HPDE6-E6E7 (cell line): ENCODE results near the gene BSG.
"Not testable (repeated sequence)": the region's sequence is repeated elsewhere in the genome, so short reads cannot be mapped to it uniquely, and the experiment has no call there.

ENCODE experiments used
- DNase-seq: peaks from one replicate; pipeline ENCODE4 v3.0.0; 2011; ENCODE audit warnings: missing footprints; ENCODE audit errors: extremely low spot score

BSG gene

GRCh38 chr19:572743-573518 lies 535 bp downstream of the BSG start:
- no peak for DNase-seq

DNA sequence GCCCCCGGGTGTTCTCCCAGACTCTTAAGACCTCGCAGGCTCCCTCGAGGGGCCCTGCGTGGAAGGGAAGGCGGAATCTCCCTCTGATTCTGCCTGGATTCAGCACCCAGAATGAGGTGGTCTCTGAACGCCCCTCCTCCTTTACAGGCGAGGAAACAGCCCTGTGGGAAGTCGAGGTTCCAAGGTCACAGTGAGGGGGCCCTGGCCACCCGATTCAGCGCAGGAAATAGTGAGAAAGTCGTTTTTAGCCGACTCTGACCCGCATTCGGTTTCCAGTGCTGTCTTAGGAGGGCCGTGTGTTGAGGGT lies 1.1 kb downstream of the BSG start:
- no peak for DNase-seq

- DNase-seq, result no peak
Measured at GRCh38 chr19:574658-575526, 2.5 kb downstream of the BSG start.

DNA sequence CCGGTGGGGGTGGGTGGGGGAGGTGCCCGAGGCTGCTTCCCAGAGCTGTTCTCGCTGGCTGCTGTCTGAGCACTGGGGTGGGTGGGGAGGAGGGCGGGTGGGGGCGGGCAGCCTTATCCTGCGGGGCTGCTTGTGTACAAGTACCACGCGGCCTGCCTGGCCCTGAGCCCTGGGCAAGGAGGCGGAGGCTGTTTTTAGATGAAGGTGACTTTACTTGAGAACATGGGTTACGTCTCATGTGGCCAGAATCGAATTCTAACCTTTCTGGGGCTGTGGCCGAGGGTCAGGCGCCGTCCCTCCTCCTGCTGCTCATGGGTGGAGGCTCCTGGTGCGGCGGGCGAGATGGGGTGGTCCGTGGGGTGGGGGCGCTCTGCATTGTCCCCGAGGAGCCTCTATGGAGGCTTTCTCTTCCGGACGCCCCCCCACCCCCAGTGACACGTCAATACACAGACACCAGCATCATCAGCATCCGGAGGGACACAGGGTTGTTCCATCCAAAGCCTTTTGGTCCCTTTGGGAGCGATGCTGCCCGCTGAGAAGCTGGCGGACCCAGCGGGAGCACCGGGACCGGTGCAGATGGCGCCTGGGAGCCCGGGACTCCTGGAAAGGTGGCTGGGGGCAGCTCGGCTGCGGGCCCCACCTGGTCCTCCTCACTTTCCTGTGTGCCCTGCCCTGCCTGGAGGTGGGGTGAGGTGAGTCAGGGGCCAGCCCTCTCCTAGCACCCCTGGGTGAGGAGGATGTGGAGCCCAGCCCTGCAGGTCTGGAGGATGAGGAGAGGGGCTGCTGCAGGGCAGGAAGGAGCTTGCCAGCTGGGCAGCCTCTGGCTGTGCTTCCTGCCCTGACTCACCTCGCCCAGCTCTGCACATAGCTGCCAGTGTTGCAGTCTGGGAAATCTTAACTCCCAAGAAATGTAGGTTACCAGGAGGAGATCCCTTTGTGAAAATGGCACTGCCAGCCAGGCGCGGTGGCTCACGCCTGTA lies 3.4 kb downstream of the BSG start:
- DNase-seq, result no peak

DNA sequence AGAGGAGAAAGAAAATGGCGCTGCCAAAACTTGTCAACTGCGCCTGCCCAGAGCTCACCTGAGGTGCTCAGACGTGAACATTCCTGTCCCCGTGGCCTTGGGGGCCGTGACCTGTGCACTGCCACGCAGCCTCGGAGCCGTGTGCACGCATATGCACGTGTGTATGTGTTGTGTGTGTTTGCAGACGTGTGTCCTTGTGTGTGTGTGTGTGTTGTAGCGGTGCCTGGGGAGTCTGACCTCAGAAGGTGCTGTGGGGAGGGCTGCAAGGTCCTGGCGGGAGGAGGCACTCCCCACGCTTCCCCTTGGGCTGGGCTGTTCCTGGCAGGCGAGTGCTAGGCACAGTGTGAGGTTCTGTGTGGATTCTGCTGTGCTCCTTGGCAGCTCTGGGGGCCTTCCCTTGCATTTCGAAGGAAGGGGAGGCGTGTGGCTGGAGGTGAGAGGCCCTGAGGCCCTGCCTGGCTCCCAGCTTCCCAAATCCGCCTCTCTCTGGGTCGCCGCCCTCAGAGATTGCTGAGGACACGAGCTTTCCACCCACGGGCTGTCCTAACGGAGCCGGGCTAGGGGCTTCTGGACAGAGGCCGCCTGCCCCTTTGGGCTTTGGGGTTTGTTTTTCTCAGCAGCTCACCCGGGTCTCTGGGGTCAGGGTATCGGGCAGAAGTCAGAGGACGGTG lies 4.5 kb downstream of the BSG start:
- DNase-seq, result no peak

DNA sequence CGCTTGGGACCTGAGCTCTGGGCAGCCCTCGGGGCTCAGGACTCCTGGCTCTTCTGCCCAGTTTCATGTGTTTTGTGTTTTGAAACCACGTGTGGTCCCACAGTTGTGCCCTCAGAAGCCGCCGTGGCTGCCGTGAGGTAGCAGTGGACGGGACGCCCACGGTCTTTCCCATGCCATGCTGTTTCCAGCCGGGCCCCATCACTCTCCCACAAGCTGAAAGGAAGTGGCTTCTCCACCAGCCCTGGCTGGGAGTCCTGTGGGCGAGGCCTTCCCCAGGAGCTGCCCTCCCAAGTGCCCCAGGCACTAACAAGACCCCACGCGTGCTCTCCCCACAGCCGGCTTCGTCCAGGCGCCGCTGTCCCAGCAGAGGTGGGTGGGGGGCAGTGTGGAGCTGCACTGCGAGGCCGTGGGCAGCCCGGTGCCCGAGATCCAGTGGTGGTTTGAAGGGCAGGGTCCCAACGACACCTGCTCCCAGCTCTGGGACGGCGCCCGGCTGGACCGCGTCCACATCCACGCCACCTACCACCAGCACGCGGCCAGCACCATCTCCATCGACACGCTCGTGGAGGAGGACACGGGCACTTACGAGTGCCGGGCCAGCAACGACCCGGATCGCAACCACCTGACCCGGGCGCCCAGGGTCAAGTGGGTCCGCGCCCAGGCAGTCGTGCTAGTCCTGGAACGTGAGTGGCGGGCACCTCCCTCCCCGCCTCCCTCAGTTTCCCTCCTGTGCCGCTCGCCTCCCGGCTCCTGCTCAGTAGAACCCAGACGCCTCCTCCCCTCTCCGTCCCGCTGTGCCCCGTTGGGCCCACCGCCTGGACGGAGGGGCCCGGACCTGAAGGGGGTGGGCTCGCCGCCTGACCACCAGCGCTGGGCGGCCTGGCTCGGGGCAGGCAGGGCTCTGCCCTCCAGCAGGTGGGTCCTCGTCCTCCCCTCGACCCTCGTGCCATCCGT lies 5.3 kb downstream of the BSG start:
- no peak for DNase-seq

DNA sequence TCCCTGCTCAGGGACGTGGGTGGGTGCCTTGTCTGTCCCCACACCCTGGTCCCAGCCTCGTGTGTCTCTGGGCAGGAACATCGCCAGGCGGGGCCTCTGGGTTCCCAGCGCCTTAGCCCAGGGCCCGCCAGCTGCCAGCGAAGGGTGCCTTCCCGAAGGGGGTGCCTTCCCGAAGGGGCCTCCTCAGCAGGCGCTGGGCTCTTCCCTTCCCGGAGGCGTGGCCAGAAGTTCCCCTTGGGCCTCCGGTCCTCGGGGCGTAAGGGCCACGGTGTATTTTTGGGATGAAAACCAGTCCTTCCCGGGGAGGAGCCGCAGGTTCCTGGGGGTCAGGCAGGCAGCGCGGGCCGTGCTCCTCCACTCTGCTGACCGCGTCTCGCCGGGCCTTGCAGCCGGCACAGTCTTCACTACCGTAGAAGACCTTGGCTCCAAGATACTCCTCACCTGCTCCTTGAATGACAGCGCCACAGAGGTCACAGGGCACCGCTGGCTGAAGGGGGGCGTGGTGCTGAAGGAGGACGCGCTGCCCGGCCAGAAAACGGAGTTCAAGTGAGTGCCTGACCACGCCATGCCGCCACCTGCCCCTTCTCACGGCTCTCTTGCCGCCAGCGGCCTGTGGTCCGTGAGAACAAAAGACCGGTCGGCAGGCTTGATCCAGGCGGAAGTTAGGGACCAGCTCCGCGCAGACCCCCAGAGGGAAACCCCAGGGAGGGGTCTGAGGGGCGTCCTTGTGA lies 6.9 kb downstream of the BSG start:
- DNase-seq, result no peak

GRCh38 chr19:579842-580155 lies 7.4 kb downstream of the BSG start:
- DNase-seq, result no peak

GRCh38 chr19:580274-580835 lies 8.0 kb downstream of the BSG start:
- DNase-seq, result no peak

DNA sequence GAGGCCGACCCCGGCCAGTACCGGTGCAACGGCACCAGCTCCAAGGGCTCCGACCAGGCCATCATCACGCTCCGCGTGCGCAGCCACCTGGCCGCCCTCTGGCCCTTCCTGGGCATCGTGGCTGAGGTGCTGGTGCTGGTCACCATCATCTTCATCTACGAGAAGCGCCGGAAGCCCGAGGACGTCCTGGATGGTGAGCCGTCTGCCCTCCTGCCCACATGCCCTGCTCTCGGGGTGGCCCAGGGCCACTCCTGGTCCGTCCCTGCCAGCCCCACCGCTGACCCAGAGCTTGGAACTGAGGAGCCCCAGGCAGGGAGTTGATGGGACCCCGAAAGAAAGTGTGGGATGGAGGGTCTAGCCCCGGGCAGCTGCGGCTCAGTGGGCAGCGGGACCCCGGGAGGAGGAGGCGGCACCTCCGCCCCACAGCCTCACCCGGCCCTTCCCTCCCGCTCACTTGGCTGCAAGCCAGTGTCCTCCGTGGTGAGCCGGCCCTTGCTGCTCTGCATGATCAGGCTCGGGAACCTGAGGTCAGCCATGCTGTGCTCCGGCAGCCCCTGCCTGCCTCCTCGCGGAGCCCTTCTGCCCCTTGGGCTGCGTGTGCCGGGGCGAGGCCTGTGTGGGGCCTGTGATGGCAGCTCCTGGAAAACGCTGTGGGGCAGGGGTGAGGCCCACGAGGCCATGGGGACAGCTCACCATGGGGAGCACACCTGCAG lies 9.2 kb downstream of the BSG start:
- DNase-seq, result no peak

DNA sequence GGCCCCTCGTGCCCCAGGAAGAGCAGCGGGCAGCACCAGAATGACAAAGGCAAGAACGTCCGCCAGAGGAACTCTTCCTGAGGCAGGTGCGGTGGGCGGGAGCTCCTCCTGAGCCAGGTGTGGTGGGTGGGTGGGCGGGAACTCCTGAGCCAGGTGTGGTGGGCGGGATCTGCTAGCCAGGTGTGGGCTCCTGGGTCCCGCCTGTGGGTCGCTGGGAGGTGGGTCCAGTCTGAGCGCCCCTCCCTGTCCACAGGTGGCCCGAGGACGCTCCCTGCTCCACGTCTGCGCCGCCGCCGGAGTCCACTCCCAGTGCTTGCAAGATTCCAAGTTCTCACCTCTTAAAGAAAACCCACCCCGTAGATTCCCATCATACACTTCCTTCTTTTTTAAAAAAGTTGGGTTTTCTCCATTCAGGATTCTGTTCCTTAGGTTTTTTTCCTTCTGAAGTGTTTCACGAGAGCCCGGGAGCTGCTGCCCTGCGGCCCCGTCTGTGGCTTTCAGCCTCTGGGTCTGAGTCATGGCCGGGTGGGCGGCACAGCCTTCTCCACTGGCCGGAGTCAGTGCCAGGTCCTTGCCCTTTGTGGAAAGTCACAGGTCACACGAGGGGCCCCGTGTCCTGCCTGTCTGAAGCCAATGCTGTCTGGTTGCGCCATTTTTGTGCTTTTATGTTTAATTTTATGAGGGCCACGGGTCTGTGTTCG lies 10.3 kb downstream of the BSG start:
- DNase-seq, result no peak

GRCh38 chr19:583198-583967 lies 11.0 kb downstream of the BSG start:
- DNase-seq, result no peak

GRCh38 chr19:583968-584239 lies 11.5 kb downstream of the BSG start:
- no peak for DNase-seq

- DNase-seq, result no peak
Measured at GRCh38 chr19:584240-585001, 12.0 kb downstream of the BSG start.

GRCh38 chr19:585146-585545 lies 12.8 kb downstream of the BSG start:
- not testable (repeated sequence) for DNase-seq

DNA sequence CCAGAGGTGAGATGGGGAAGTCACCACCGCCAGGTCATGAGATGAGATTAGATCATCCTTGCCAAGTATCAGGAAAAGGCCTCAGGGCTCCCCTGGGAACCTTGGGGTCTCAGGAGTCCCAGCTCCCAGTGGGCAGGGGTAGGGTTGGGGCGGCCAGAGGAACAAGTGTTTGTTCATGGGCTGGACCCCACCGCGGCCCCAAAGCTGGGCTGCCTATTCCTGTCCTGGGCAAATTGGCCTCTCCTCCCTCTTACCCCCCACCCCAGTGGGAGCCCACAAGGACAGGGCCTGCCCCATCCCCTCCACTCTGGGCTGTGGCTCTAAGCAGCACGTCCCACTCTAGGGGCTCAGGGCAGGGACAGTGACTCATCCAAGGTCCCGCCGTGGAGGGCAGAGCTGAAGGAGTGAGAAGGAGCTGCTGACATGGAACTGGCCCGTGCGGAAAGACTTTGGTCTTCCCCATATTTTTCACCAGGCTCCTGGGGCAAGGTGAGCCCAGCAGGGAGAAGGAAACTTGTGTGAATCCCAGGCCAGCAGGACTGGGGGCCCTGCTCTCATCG lies 13.2 kb downstream of the BSG start:
- no peak for DNase-seq
